ENCODE measurements around the gene S100A14.

- TF ChIP-seq ZNF518B (CRISPR knock-in tag; IDR thresholded peaks at IDR 0.05) (no peak), EZH2 (IDR thresholded peaks at IDR 0.05; ENCODE audit: borderline replicate concordance, low read depth, low read length) (no peak), XRCC4 (IDR thresholded peaks at IDR 0.05; ENCODE audit: extremely low read depth, insufficient read depth, insufficient read length) (no peak), ELF4 (CRISPR knock-in tag; IDR thresholded peaks at IDR 0.05) (no peak), CHD2 (IDR thresholded peaks at IDR 0.05; ENCODE audit: low read depth, low read length) (no peak), DIDO1 (tag; IDR thresholded peaks at IDR 0.05; ENCODE audit: low read depth) (no peak)
Observed at GRCh38 chr1:153573351-153573750, 42.8 kb downstream of the S100A14 start.

Measured in K562 (cell line).